Astrocyte of the spinal cord (primary cell): ENCODE results near the gene TMEM43.

Source experiments
- DNase-seq: peaks from one replicate; pipeline ENCODE4 v3.0.0; 2011; ENCODE audit warnings: low read depth, low spot score
- H3K4me3 ChIP-seq: 2 replicates; pipeline ENCODE4 v1.5.1; 2011; ENCODE audit warnings: low read depth, mild to moderate bottlenecking, low read length, moderate library complexity
- in situ Hi-C: cut with HindIII; loops from 2 replicates; pipeline ENCODE4 v1.10.0; 2017; ENCODE audit warnings: low sequenced_read_pairs
- TF ChIP-seq, protein P1 (sequence below): IDR thresholded peaks from 2 replicates; pipeline ENCODE4 v1.5.1; 2012; ENCODE audit warnings: low read depth, mild to moderate bottlenecking, low read length, inconsistent platforms

TMEM43 gene

DNA sequence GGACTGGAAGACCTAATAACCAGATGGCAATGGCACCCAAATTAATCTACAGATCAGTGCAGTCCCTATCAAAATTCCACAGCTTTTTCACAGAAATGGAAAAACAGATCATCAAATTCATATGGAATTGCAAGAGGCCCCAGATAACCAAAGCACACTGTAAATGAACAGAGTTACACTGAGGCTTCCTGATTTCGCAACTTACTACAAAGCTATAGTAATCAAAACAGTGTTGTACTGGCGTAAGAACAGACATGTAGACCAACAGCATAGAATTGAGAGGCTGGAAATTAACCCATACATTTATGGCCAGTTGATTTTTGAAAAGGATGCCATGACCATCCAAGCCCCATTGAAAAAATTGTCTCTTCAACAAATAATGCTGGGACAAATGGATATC is 37.3 kb downstream of the TMEM43 start:
- TF ChIP-seq, protein P1, sequence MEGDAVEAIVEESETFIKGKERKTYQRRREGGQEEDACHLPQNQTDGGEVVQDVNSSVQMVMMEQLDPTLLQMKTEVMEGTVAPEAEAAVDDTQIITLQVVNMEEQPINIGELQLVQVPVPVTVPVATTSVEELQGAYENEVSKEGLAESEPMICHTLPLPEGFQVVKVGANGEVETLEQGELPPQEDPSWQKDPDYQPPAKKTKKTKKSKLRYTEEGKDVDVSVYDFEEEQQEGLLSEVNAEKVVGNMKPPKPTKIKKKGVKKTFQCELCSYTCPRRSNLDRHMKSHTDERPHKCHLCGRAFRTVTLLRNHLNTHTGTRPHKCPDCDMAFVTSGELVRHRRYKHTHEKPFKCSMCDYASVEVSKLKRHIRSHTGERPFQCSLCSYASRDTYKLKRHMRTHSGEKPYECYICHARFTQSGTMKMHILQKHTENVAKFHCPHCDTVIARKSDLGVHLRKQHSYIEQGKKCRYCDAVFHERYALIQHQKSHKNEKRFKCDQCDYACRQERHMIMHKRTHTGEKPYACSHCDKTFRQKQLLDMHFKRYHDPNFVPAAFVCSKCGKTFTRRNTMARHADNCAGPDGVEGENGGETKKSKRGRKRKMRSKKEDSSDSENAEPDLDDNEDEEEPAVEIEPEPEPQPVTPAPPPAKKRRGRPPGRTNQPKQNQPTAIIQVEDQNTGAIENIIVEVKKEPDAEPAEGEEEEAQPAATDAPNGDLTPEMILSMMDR: no peak
- DNase-seq: no peak
- H3K4me3 ChIP-seq: no peak overlapping the region
- in situ Hi-C loops: no loop called here

DNA sequence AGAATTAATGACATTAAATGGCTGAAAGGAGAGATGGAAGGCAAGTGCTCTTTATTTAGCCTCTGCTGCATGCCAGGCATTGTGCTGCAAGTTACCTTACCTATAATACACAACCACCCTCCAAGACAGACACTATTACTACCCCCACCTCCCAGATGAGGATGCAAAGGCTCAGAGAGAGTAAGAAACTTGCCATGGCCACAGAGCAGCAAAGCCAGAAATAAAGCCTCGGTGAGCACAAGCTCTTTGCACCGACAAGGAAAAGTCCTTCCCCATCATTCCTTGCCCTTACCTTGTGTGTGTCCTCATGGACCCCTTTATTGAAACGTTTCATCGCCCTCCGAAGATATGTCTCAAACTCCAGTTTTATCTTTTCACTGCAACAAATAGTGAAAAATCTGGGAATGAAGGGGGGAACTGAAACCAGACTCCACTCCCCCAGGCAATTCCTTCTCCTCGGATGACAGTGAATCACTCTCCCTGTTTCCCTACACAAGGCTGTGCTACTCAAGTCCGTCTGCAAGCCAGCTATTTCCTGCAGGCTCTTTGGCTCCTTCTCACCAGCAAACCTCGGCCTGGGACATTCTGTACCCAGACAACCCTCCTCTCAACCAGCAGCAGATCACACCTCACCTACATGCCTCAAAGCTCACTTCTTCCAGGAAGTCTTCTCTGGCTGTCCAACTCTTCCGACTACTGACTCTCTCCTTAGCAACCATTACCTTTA is 42.2 kb downstream of the TMEM43 start:
- no peak for DNase-seq
- H3K4me3 ChIP-seq: no peak overlapping the region
- TF ChIP-seq, protein P1: no peak
- in situ Hi-C loops: no loop called here

DNA sequence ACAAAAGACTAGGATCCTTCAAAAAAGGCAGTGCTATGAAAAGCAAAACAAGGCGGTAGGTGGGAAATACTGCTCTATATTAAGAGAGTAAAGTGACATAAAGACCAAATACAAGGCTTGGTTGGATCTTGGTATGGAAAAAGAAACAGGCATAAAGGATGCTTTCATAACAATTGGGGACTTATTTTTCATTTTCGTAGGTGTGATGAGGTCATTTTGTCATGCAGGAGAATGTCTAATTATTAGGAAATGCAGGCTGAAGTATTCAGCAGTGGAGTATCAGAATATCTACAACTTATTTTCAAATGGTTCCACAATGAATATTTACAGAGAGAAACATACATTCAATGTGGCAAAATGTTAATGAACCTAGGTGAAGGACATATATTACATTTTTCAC is 44.6 kb downstream of the TMEM43 start:
- no peak overlapping the region for H3K4me3 ChIP-seq
- DNase-seq: no peak
- in situ Hi-C loops: no loop called here
- TF ChIP-seq, protein P1: no peak

DNA sequence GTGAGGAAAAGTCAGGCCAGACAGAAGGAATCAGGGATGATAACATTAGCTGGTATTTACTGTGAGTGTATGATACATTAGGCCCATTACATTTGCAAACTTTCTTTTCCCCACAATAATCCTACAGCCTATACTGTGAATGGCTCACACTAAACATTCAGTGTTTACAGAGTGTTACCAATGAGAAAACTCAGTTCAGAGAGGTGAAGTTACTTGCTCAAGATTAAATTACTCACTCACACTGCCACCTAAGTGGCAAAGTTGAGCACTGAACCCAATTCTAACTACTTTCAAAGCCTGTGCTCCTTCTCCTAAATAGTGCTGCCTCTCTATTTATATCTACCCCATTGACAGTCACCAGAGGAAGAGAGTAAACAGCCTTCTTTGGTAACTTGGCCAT is 45.0 kb downstream of the TMEM43 start:
- DNase-seq: no peak
- H3K4me3 ChIP-seq: no peak overlapping the region
- in situ Hi-C loops: no loop called here
- TF ChIP-seq, protein P1: no peak

DNA sequence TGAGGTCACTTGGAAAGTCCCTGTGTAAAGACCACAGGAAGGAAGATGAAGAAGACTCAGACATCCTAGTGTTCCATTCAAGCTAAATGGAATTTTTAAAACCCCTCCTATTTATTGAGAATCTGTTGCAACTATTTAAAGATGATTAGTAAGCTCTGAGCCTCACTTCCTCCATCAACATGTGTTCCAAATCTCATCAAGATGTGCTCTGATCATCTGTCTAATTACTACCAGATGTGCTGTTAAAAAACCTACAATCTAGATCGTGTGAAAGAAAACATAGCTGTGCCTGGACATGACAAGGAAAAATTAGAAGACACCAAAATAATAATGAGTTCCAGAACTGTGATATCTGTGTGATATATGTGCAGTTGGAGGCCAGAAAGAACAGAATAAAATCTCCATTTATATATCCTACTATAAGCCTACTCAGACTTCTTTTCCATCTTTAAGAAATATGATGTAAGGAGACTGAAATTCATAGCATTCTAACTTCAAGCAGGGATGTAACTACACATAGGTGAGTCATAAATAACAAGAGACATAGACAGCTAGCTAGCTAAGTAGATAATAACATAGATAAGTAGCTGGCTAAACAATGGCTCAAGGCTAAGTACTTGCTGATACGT is 45.8 kb downstream of the TMEM43 start:
- in situ Hi-C loops: no loop called here
- DNase-seq: peak; percentile 45
- TF ChIP-seq, protein P1: no peak
- H3K4me3 ChIP-seq: no peak overlapping the region

DNA sequence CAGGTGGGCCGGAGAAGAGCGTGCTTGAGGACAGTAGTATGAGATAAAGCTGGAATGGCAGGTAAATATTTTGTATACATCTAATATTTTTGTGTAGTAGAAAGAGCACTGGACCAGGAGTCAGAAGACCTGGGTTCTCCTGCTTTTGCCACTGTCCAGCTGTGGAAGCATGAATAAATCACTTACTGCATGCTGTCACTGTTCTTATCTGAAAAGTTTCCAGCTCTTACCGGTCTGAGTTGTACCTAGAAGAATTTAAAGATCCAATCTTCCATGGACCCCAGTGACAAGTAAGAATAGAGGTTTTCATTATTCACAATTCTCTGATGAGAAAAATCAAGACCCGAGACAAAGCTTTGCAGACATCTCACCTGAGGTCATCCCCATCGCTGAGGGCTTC is 47.6 kb downstream of the TMEM43 start:
- TF ChIP-seq, protein P1: no peak
- H3K4me3 ChIP-seq: no peak overlapping the region
- in situ Hi-C loops: no loop called here
- DNase-seq: no peak
